ENCODE data around the gene DHRS2. TPM values are rescaled to one million over a fixed set of nuclear protein-coding genes. Genes with fewer than 3 reads are reported as not detected.

Gene DHRS2
- total RNA-seq, 4 donors from 2014 or later = 0.63 to 0.66 TPM; not detected in 2

DNA sequence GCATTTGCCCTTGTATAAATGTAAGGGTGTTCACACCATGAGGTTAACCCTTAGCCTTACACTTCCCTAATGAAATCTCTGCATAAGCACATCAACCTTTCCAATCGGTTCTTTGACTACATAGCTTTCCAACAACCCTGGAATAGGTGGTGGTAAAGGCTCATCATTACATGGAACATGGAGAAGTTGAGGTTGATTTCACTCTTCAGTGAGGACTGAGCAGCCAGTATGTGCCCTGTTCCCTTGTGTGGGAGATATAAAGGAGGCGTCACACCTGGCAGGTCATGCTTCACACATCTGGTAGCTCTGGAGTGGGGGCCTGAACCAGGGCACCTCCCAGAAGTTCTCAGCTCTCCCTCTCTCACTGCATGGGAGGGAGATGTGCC lies 35.8 kb upstream of the DHRS2 start:
- 89% methylated on average over 2 of the region's 2 CpGs for WGBS
- Histone ChIP-seq H3K36me3 (no peaks in the 10 kb centered on the region), H3K27me3 (peaks cover 0 to 3% (median 0%) of the 10 kb centered on the region in 4 donors), H3K9me3 (no peaks in the 10 kb centered on the region), H3K4me3 (no peak overlapping the region), H3K4me1 (no peaks in the 10 kb centered on the region), H3K27ac (replicated peaks in 1 of 4) (no peak overlapping the region)
- no peak for DNase-seq (ENCODE audit: extremely low spot score)
- intact Hi-C loops (cut with DNase I) = no loop called here
- TF ChIP-seq, protein P1, sequence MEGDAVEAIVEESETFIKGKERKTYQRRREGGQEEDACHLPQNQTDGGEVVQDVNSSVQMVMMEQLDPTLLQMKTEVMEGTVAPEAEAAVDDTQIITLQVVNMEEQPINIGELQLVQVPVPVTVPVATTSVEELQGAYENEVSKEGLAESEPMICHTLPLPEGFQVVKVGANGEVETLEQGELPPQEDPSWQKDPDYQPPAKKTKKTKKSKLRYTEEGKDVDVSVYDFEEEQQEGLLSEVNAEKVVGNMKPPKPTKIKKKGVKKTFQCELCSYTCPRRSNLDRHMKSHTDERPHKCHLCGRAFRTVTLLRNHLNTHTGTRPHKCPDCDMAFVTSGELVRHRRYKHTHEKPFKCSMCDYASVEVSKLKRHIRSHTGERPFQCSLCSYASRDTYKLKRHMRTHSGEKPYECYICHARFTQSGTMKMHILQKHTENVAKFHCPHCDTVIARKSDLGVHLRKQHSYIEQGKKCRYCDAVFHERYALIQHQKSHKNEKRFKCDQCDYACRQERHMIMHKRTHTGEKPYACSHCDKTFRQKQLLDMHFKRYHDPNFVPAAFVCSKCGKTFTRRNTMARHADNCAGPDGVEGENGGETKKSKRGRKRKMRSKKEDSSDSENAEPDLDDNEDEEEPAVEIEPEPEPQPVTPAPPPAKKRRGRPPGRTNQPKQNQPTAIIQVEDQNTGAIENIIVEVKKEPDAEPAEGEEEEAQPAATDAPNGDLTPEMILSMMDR (IDR thresholded peaks at IDR 0.05) = no peak
- TF ChIP-seq EP300 (IDR thresholded peaks at IDR 0.05) (no peak), POLR2AphosphoS5 (IDR thresholded peaks at IDR 0.05) (no peak), POLR2A (IDR thresholded peaks at IDR 0.05; ENCODE audit: low read depth) (no peak)

DNA sequence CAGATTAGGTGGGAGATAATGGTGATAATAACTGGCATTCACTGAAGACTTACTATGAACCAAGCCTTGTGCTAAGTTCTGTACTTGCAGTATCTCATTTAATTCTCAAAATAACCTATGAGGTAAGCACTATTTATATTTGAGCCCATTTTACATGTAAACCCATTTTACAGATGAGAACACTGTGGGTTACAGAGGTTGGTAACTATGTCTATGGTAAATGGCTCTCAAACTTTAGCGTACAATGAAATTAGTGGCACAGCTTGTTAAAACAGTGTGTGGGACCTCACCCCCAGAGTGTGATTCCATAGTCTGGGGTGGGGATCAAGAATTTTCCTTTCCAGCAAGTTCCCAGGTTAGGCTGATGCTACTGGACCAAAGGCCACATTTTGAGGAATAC lies 35.4 kb upstream of the DHRS2 start:
- no peaks in the 10 kb centered on the region for H3K4me1 ChIP-seq
- no peaks in the 10 kb centered on the region for H3K36me3 ChIP-seq
- no peak overlapping the region for H3K27ac ChIP-seq (replicated peaks in 1 of 4)
- H3K4me3 ChIP-seq = no peak overlapping the region
- 100% methylated on average over 1 of the region's 1 CpG for WGBS
- no peaks in the 10 kb centered on the region for H3K9me3 ChIP-seq
- intact Hi-C loops (cut with DNase I) = no loop called here
- no peak for DNase-seq (ENCODE audit: extremely low spot score)
- no peaks in the 10 kb centered on the region for H3K27me3 ChIP-seq
- TF ChIP-seq, protein P1 (IDR thresholded peaks at IDR 0.05) = no peak
- TF ChIP-seq POLR2AphosphoS5 (IDR thresholded peaks at IDR 0.05) = no peak
- no peak for TF ChIP-seq POLR2A (IDR thresholded peaks at IDR 0.05; ENCODE audit: low read depth)
- no peak for TF ChIP-seq EP300 (IDR thresholded peaks at IDR 0.05)

DNA sequence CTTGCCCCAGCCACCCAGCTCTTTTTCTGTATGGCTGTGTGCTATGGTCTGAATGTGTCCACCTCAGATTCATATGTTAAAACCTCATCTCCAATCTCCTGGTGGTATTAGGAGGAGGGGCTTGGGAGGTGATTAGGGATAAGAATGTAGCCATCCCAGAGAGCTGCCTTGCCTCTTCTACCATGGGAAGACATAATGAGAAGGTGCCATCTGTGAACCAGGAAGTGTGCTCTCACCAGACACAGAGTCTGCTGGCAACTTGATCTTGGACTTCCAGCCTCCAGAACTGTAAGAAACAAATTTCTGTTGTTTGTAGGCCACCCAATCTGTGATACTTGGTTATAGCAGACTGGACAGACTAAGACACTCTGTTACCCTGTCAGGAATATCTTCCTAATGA lies 34.7 kb upstream of the DHRS2 start:
- no peak overlapping the region for H3K27ac ChIP-seq (replicated peaks in 1 of 4)
- H3K9me3 ChIP-seq = no peaks in the 10 kb centered on the region
- H3K4me1 ChIP-seq = no peaks in the 10 kb centered on the region
- no peak overlapping the region for H3K4me3 ChIP-seq
- no peak for TF ChIP-seq EP300 (IDR thresholded peaks at IDR 0.05)
- TF ChIP-seq, protein P1 (IDR thresholded peaks at IDR 0.05) = no peak
- no peak for TF ChIP-seq POLR2AphosphoS5 (IDR thresholded peaks at IDR 0.05)
- no peak for TF ChIP-seq POLR2A (IDR thresholded peaks at IDR 0.05; ENCODE audit: low read depth)
- intact Hi-C loops (cut with DNase I) = no loop called here
- no peaks in the 10 kb centered on the region for H3K36me3 ChIP-seq
- no peaks in the 10 kb centered on the region for H3K27me3 ChIP-seq
- no peak for DNase-seq (ENCODE audit: extremely low spot score)

DNA sequence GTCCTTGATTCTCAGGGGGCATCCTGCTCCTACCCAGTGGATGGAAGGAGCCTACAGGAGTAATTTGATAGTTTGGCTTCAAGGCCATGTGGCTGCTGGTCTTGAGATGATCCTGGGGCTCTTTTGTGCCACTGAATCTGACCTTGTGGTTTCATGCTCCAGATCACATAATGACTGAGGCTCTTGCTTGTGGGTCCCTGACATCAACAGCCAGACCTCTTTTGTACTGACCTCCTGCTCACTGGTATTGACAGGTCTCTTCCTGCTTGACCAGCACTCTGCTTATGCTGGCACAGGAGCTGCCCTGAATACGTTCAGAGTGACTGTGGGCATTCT lies 34.4 kb upstream of the DHRS2 start:
- Histone ChIP-seq H3K9me3 (no peaks in the 10 kb centered on the region), H3K27me3 (no peaks in the 10 kb centered on the region), H3K27ac (replicated peaks in 1 of 4) (no peak overlapping the region), H3K4me1 (no peaks in the 10 kb centered on the region), H3K36me3 (no peaks in the 10 kb centered on the region), H3K4me3 (no peak overlapping the region)
- intact Hi-C loops (cut with DNase I) = no loop called here
- WGBS = 57% methylated on average over 1 of the region's 1 CpG
- TF ChIP-seq, protein P1 (IDR thresholded peaks at IDR 0.05) = no peak
- no peak for TF ChIP-seq POLR2AphosphoS5 (IDR thresholded peaks at IDR 0.05)
- no peak for TF ChIP-seq POLR2A (IDR thresholded peaks at IDR 0.05; ENCODE audit: low read depth)
- no peak for TF ChIP-seq EP300 (IDR thresholded peaks at IDR 0.05)
- DNase-seq (ENCODE audit: extremely low spot score) = no peak
